H9 (cell line): ENCODE measurements around the gene TET2. TPM values are rescaled to one million over a fixed set of nuclear protein-coding genes. Genes with fewer than 3 reads are reported as not detected.

Experiments
- DNase-seq: peaks from one replicate; pipeline ENCODE4 v3.0.0-alpha.2; 2017
- H2AFZ ChIP-seq: one replicate; pipeline ENCODE4 v1.6.1; 2013; ENCODE audit warnings: mild to moderate bottlenecking, low read length, control low read depth, moderate library complexity
- H2AK5ac ChIP-seq: 2 replicates; pipeline ENCODE4 v1.6.1; 2013; ENCODE audit warnings: low read length, control low read depth, mixed read lengths; ENCODE audit not compliant: insufficient read length
- H2BK120ac ChIP-seq: one replicate; pipeline ENCODE4 v1.6.1; 2013; ENCODE audit warnings: low read depth, mild to moderate bottlenecking, low read length, control low read depth, inconsistent platforms; ENCODE audit not compliant: poor library complexity, severe bottlenecking
- H2BK12ac ChIP-seq: 2 replicates; pipeline ENCODE4 v1.6.1; 2013; ENCODE audit warnings: low read length, control low read depth, mixed read lengths, low read depth; ENCODE audit not compliant: insufficient read length
- H2BK15ac ChIP-seq: 2 replicates; pipeline ENCODE4 v1.6.1; 2013; ENCODE audit warnings: low read depth, low read length, control low read depth
- H2BK20ac ChIP-seq: one replicate; pipeline ENCODE4 v1.6.1; 2013; ENCODE audit warnings: low read depth, mild to moderate bottlenecking, low read length, control low read depth, inconsistent platforms; ENCODE audit not compliant: poor library complexity, severe bottlenecking
- H2BK5ac ChIP-seq: 2 replicates; pipeline ENCODE4 v1.6.1; 2013; ENCODE audit warnings: low read length, control low read depth, mixed read lengths; ENCODE audit not compliant: insufficient read length
- H3K14ac ChIP-seq: 2 replicates; pipeline ENCODE4 v1.6.1; 2013; ENCODE audit warnings: low read length, control low read depth; ENCODE audit not compliant: insufficient read depth
- H3K18ac ChIP-seq: 2 replicates; pipeline ENCODE4 v1.6.1; 2013; ENCODE audit warnings: low read depth, mild to moderate bottlenecking, mixed read lengths, low read length, control low read depth; ENCODE audit not compliant: insufficient read length
- H3K23ac ChIP-seq: 2 replicates; pipeline ENCODE4 v1.6.1; 2013; ENCODE audit warnings: low read length, control low read depth, mixed read lengths, low read depth; ENCODE audit not compliant: insufficient read length
- H3K23me2 ChIP-seq: 2 replicates; pipeline ENCODE4 v1.6.1; 2013; ENCODE audit warnings: low read depth, mild to moderate bottlenecking, mixed read lengths, low read length, control low read depth; ENCODE audit not compliant: insufficient read length, poor library complexity, severe bottlenecking
- H3K27ac ChIP-seq: 2 replicates; pipeline ENCODE4 v1.5.1; 2013; ENCODE audit warnings: low read length, control low read depth, mixed read lengths, low read depth; ENCODE audit not compliant: insufficient read length
- H3K27me3 ChIP-seq: 2 replicates; pipeline ENCODE4 v1.6.1; 2013; ENCODE audit warnings: low read length, control low read depth, inconsistent platforms; ENCODE audit not compliant: insufficient read depth
- H3K4ac ChIP-seq: 2 replicates; pipeline ENCODE4 v1.6.1; 2013; ENCODE audit warnings: low read depth, mild to moderate bottlenecking, control low read depth, inconsistent platforms, low read length, moderate library complexity
- H3K4me1 ChIP-seq: 2 replicates; pipeline ENCODE4 v1.6.1; 2013; ENCODE audit warnings: low read length, control low read depth, inconsistent platforms; ENCODE audit not compliant: insufficient read depth
- H3K4me2 ChIP-seq: 2 replicates; pipeline ENCODE4 v1.6.1; 2013; ENCODE audit warnings: low read length, control low read depth, mixed read lengths; ENCODE audit not compliant: insufficient read length, insufficient read depth
- H3K56ac ChIP-seq: 2 replicates; pipeline ENCODE4 v1.6.1; 2013; ENCODE audit warnings: low read depth, mild to moderate bottlenecking, mixed read lengths, low read length, control low read depth; ENCODE audit not compliant: insufficient read length
- H3K79me1 ChIP-seq: 2 replicates; pipeline ENCODE4 v1.6.1; 2013; ENCODE audit warnings: low read depth, mild to moderate bottlenecking, moderate library complexity, low read length, control low read depth, inconsistent platforms; ENCODE audit not compliant: insufficient read depth, poor library complexity, severe bottlenecking
- H3K79me2 ChIP-seq: 2 replicates; pipeline ENCODE4 v1.6.1; 2013; ENCODE audit warnings: low read length, control low read depth, inconsistent platforms; ENCODE audit not compliant: insufficient read depth
- H3K9ac ChIP-seq: 2 replicates; pipeline ENCODE4 v1.6.1; 2013; ENCODE audit warnings: low read length, control low read depth, mixed read lengths; ENCODE audit not compliant: insufficient read length; ENCODE audit errors: extremely low read depth
- H3K9me3 ChIP-seq: one replicate; pipeline ENCODE4 v1.6.1; 2013; ENCODE audit warnings: low read depth, low read length, inconsistent platforms; ENCODE audit not compliant: control insufficient read depth
- H3T11ph ChIP-seq: one replicate; pipeline ENCODE4 v1.6.1; 2013; ENCODE audit warnings: mild to moderate bottlenecking, low read length, control low read depth, inconsistent platforms
- H4K20me1 ChIP-seq: one replicate; pipeline ENCODE4 v1.6.1; 2013; ENCODE audit not compliant: control insufficient read depth, insufficient read length, insufficient read depth
- H4K5ac ChIP-seq: 2 replicates; pipeline ENCODE4 v1.6.1; 2013; ENCODE audit warnings: low read depth, mild to moderate bottlenecking, mixed read lengths, low read length, control low read depth; ENCODE audit not compliant: insufficient read length
- H4K8ac ChIP-seq: replicated peaks from 2 replicates; pipeline ENCODE4 v1.6.1; 2013; ENCODE audit warnings: low read length, control low read depth, mixed read lengths, low read depth; ENCODE audit not compliant: insufficient read length
- H4K91ac ChIP-seq: 2 replicates; pipeline ENCODE4 v1.6.1; 2013; ENCODE audit warnings: low read depth, mild to moderate bottlenecking, moderate library complexity, mixed read lengths, low read length, control low read depth; ENCODE audit not compliant: insufficient read length
- H3K27ac Mint-ChIP-seq, 3 experiments: 2 replicates in 2 of 3; 3 replicates in 1 of 3; pipeline ENCODE4 v1.8.0; 2020 to 2021; ENCODE audit warnings: mixed read lengths in 3 of 3, mild to moderate bottlenecking in 1 of 3, moderate library complexity in 1 of 3
- H3K27me3 Mint-ChIP-seq: 2 replicates; pipeline ENCODE4 v1.8.0; 2021; ENCODE audit warnings: low read depth, mild to moderate bottlenecking, moderate library complexity, mixed read lengths
- H3K36me3 Mint-ChIP-seq, 3 experiments: 2 replicates in 2 of 3; 3 replicates in 1 of 3; pipeline ENCODE4 v1.8.0; 2020 to 2021; ENCODE audit warnings: low read depth in 3 of 3, mixed read lengths in 3 of 3; ENCODE audit not compliant: insufficient read depth in 1 of 3
- H3K4me1 Mint-ChIP-seq, 2 experiments: 2 replicates each; pipeline ENCODE4 v1.8.0; 2020; ENCODE audit warnings: mixed read lengths in 2 of 2
- H3K4me3 Mint-ChIP-seq, 2 experiments: 2 replicates in 1 of 2; 3 replicates in 1 of 2; pipeline ENCODE4 v1.8.0; 2020 to 2021; ENCODE audit warnings: mild to moderate bottlenecking in 2 of 2, mixed read lengths in 2 of 2, moderate library complexity in 1 of 2
- H3K9me3 Mint-ChIP-seq, 2 experiments: 2 replicates in 1 of 2; 3 replicates in 1 of 2; pipeline ENCODE4 v1.8.0; 2020; ENCODE audit warnings: mild to moderate bottlenecking in 2 of 2, mixed read lengths in 2 of 2, moderate library complexity in 1 of 2
- CTCF ChIP-seq: fragments of 200-600 bp; sonication (generic); conservative IDR thresholded peaks from 3 replicates; pipeline ENCODE4 v1.8.0; 2021; ENCODE audit warnings: antibody characterized with exemption, mild to moderate bottlenecking
- WGBS: extraction: QIAGEN DNeasy Blood & Tissue Kit; methylation state at CpG from one replicate; pipeline ENCODE4 v1.1.7; 2013; ENCODE audit warnings: missing lambda C conversion rate, low lambda C conversion rate, mixed read lengths; ENCODE audit not compliant: insufficient read length; ENCODE audit errors: extremely low coverage; 5-methylcytosine and 5-hydroxymethylcytosine counted together
- total RNA-seq: library from RNA; stranded (reverse); gene quantifications from 2 replicates; pipeline ENCODE4 v1.2.1, GENCODE V29; 2021

TET2 gene
- total RNA-seq, 1 experiment from 2014 or later: 3.1 TPM

GRCh38 chr4:105158837-105159236 lies 12.2 kb downstream of the TET2 start:
- Mint-ChIP-seq H3K9me3 (no peaks in the 10 kb centered on the region), H3K4me3 (no peak overlapping the region; a peak in 1 of 5 replicates), H3K4me1 (peaks cover 17 to 24% of the 10 kb centered on the region in 2 experiments), H3K27ac (no peak overlapping the region), H3K36me3 (no peaks in the 10 kb centered on the region), H3K27me3 (peaks cover 82% of the 10 kb centered on the region)
- no peak overlapping the region for H2BK12ac ChIP-seq
- H4K8ac ChIP-seq: no peak overlapping the region
- no peak overlapping the region for H2BK5ac ChIP-seq
- no peaks in the 10 kb centered on the region for H3K9me3 ChIP-seq
- no peak overlapping the region for H3K9ac ChIP-seq
- no peak overlapping the region for H3K14ac ChIP-seq
- no peak for TF ChIP-seq CTCF
- H3K27me3 ChIP-seq: peaks cover 22% of the 10 kb centered on the region; the same call in 1 of the 2 replicates
- H2AK5ac ChIP-seq: no peak overlapping the region
- H3K27ac ChIP-seq: no peak overlapping the region
- H2BK20ac ChIP-seq: no peak overlapping the region
- H3K4me2 ChIP-seq: peak overlapping the region; percentile 21
- no peaks in the 10 kb centered on the region for H3K79me2 ChIP-seq
- no CpG with 5 or more reads among the region's 9 CpGs for WGBS
- no peak for DNase-seq
- no peak overlapping the region for H3K18ac ChIP-seq
- no peaks in the 10 kb centered on the region for H3K4me1 ChIP-seq
- H2BK120ac ChIP-seq: no peak overlapping the region
- no peak overlapping the region for H2AFZ ChIP-seq
- H3K23ac ChIP-seq: no peak overlapping the region
- no peaks in the 10 kb centered on the region for H3K23me2 ChIP-seq
- H4K20me1 ChIP-seq: no peaks in the 10 kb centered on the region
- H3K56ac ChIP-seq: no peak overlapping the region
- no peak overlapping the region for H2BK15ac ChIP-seq
- H3T11ph ChIP-seq: no peak overlapping the region
- no peaks in the 10 kb centered on the region for H3K79me1 ChIP-seq
- no peak overlapping the region for H4K5ac ChIP-seq
- H3K4ac ChIP-seq: no peak overlapping the region
- no peak overlapping the region for H4K91ac ChIP-seq
